NCI-H345 (cell line): ENCODE measurements around the gene RBM14.
"Not testable (repeated sequence)": the region's sequence is repeated elsewhere in the genome, so short reads cannot be mapped to it uniquely, and the experiment has no call there.

Experiments used
- DNase-seq: peaks from one replicate; lab custom pipeline; 2025; lab: John Stamatoyannopoulos, UW

RBM14 gene, protein sequence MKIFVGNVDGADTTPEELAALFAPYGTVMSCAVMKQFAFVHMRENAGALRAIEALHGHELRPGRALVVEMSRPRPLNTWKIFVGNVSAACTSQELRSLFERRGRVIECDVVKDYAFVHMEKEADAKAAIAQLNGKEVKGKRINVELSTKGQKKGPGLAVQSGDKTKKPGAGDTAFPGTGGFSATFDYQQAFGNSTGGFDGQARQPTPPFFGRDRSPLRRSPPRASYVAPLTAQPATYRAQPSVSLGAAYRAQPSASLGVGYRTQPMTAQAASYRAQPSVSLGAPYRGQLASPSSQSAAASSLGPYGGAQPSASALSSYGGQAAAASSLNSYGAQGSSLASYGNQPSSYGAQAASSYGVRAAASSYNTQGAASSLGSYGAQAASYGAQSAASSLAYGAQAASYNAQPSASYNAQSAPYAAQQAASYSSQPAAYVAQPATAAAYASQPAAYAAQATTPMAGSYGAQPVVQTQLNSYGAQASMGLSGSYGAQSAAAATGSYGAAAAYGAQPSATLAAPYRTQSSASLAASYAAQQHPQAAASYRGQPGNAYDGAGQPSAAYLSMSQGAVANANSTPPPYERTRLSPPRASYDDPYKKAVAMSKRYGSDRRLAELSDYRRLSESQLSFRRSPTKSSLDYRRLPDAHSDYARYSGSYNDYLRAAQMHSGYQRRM

DNA sequence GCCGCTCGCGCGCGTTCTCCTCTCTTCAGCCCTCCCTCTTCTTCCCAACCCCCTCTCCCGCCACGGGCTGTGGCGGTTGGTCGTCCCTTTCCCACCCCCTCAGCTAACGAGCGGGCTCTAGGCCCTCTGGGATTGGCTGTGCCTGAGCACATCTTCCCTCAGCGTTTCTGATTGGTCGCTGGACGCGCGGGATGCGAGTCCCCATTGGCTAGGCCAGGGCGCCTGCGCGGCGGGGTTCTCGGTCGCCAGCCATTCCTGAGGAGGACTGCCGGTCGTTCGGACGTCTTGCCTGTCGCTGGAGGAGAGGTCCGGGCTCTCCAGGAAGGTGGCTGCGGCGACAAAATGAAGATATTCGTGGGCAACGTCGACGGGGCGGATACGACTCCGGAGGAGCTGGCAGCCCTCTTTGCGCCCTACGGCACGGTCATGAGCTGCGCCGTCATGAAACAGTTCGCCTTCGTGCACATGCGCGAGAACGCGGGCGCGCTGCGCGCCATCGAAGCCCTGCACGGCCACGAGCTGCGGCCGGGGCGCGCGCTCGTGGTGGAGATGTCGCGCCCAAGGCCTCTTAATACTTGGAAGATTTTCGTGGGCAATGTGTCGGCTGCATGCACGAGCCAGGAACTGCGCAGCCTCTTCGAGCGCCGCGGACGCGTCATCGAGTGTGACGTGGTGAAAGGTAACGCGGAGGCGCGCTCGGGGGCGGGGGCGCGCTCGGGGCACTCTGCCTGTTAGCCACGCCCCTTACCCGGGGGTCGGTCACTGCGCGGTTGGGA lies at the start of gene RBM14:
Gene RBM14, plus strand, starts transcription at position 252 of the 776 bp plus-strand sequence. Its CDS starts 91 bp downstream, at position 343.
- DNase-seq, result peak; percentile 99

DNA sequence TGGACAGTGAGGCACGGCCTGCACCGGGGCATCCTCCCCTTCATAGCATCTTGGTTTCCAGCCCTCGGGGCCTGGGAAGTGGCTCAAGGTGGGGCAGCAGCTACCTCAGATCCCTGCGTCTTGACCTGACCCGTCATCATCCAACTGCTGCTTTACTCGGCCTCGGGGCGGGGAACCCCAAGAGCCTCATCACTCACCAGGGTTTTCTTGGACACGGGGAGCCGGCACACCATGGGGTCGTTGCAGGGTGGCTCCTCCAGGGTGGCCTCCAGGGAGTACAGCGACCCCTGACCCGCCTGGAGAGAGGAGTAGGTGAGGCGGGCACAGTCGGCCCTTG lies 48.7 kb upstream of the RBM14 start:
- no peak for DNase-seq

DNA sequence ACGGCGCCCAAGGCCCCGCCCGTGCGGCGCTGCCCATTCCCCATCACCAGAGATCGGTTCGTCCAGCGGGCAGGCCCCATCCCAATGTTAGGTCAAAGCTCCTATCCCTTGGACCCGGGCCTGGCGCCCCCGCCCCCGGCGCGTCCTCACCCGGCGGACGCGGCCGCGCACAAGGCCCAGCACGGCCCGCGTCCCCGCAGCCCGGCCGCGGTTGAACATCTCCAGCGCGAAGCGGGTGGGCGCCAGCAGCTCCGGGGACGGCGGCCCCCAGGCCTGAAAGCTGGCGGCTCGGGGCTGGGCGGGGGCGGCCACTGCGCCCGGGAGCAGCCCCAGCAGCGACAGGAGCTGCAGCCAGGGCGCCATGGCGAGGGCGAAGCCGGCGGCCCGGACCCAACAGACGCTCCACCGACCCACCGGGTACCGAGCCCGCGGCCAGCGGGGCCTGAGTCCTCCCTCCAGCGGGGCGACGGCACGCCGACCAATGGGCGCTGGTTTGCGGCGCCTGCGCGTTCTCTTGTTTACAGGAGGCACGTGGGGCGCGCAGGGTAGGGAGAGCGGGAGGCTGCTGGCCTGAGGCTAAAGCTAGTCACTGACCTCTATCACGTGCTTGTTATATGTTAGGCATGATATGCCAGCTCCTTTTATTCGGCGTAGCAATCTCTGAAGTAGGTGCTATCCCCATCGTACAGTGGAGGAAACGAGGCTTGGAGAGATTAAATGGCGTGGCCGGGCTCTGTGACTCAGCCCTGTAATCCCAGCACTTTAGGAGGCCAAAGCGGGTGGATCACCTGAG lies 48.1 kb upstream of the RBM14 start, which contains the start of gene CTSF:
Gene CTSF, minus strand, starts transcription at position 483 of the 793 bp plus-strand sequence. Its CDS starts 120 bp downstream, at position 363.
- DNase-seq, result peak; percentile 71

DNA sequence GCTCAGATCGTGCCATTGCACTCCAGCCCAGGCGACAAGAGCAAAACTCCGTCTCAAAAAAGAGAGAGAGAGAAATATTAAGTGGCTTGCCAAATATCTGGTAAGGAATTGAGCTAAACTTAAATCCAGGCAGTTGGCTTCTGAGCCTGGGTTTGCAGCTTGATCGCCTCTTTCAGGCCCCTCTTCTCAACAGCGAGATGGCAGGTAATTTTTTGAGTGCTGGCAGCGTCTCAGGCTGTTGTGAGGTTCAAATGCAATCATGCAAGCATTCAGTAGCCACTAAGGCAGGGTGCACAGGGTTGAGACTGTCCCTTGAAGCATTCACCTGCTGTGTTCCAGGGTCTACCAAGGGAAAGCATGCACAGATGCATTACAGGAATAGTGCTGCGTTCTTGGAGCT lies 47.4 kb upstream of the RBM14 start:
- DNase-seq, result no peak

DNA sequence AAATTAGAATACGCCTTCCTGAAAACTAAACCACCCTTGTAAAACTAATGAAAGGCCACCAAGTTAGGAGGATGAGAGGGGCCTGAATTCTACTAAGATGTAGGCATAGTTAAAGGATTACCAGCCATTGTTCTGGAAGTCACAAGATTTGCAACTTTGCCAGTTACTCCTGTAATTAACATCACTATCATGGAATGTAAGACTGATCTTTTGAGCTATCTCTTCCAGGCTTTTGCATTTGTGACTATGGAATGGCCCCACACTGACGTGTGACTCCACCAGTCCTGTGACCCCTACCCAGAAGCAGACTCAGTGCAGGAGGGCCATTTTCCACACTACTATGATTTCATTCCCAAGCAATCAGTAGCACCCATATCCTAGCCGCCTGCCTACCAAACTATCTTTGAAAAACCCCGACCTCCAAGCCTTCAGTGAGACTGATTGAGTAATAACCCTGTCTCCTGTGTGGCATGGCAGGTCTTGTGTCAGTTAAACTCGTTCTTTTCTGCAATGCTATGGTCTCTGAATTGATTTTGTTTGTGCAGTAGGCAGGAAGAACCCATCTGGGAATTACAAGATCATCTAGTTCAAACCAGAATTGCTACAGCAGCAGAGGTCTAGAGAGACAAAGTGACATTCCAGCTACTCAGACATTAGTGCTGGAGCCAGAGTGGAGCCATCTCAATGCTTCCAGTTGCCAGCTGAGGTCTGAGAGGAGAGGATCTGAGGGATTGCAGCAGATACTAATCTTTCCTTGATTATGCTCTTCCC lies 46.2 kb upstream of the RBM14 start:
- no peak for DNase-seq

DNA sequence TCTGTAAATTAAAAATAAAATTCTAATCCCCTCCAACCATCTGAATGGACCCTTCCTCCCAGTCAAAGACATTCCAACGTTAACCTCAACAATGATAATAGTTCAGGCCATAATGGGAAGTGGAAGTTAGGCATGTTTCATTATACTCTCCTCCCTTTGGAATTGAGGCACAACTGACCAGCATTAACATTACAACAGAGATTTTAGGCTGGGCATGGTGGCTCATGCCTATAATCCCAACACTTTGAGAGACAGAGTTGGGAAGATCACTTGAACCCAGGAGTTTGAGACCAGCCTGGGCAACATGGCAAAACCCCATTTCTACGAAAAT lies 45.6 kb upstream of the RBM14 start:
- DNase-seq, result no peak

DNA sequence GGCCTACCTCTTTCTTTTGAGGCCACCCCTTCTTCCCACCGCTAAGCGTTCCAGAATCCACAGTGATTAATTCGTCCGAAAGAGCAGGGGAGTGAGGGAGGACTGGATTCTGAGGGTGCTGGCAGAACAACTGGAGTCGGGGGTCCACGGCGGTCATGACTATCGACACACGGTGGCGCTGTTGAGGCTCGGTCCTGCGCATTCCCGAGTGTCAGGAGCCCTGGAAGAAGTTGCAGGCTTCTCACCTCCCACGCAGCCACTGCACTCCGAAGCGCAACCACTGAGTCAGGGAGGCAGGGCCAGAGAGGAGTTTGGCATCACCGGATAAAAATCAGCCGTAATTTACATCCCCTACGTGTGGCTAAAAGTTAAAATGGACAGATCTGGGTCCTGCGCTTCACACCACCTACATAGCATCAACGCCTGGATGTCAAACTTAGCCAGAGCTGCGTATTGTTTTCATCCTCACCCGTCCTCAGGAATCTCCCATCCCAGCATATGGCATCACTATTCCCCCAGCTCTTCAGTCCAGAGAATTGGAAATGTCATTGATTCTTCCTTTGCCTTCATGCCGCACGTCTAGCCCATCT lies 37.3 kb upstream of the RBM14 start:
- peak; percentile 54 for DNase-seq

DNA sequence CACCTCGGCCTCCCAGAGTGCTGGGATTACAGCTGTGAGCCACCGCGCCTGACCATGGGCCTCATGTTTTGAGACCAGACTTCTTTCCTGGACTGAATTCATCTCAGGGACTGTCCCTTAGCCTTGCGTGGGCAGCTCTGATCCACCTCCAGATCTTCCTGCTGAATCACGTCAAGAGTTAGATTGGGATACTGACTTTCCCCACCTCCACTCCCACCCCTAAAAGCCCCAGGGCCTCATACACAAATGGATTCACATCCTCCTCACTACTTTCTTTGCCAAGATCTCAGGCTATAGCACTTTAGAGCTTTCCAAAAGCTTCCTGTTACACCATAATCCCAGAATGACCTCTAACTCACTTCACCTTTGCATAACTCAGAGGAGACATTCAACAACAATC lies 35.6 kb upstream of the RBM14 start:
- DNase-seq, result no peak

DNA sequence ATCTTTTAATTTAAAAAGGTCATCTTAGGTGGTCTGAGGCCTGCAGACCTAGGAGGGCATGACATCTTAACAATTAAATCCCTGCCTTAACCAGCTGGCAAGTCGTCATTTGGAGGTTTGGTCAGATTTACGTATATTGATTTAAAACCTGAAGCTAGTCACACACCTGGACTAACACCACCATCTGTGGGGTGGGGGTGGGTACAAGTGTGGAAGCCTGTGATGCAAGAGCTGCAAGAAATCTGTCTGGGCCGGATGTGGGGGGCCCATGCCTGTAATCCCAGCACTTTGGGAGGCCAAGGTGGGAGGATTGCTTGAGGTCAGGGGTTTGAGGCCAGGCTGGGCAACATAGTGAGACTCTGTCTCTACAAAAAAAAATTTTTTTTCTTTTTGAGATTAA lies 35.2 kb upstream of the RBM14 start:
- no peak for DNase-seq

DNA sequence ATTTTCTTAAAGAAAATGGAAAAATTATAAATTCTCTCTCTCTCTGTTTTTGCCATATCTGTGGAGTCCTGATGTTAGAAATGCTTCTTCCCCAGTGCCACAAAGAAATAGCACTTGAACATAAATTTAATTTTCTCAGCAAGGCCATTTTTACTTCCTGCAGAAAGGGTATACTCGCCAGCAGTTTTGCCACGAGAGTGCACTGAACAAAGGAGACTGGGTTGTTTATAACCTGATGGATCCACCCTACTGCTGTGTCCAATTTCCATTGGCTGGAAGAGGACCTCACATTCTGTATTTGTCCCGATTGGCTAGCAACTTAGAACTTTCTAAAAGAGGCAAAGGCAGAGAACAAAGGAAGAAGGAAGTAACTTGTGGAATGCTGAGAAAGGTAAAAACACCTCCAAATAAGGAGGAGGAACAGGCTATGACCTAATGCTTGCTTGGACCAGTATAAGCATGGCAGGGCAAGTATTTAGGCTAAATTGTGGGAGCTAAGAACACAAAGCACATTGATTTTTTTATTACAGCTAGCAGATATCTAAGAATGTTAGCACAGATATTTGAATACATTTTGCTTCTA lies 33.8 kb upstream of the RBM14 start:
- not testable (repeated sequence) for DNase-seq

DNA sequence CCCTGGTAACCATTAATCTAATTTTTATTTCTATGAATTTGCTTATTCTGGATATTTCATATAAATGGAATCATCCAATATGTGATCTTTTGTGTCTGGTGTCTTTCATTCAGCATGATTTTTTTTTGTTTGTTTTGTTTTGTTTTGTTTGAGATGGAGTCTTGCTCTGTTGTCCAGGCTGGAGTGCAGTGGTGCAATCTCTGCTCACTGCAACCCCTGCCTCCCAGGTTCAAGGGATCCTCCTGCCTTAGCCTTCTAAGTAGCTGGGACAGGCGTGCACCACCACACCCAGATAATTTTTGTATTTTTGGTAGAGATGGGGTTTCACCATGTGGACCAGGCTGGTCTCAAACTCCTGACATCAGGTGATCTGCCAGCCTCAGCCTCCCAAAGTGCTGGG lies 31.0 kb upstream of the RBM14 start:
- DNase-seq, result not testable (repeated sequence)

DNA sequence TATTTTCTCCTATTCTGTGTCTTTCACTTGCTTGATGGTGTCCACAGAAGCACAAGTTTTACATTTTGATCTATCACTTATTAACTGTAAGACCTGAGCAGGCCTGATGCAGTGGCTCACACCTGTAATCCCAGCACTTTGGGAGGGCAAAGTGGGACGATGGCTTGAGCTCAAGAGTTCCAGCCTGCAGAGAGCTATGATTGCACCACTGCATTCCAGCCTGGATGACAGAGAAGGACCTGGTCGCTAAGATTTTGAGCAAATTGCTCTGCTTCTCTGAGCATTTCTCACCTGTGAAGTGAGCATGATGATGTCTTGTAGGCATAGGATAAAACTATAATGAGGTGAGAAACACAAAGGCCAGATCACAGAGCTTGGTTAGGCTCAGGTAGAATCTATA lies 30.3 kb upstream of the RBM14 start:
- no peak for DNase-seq

DNA sequence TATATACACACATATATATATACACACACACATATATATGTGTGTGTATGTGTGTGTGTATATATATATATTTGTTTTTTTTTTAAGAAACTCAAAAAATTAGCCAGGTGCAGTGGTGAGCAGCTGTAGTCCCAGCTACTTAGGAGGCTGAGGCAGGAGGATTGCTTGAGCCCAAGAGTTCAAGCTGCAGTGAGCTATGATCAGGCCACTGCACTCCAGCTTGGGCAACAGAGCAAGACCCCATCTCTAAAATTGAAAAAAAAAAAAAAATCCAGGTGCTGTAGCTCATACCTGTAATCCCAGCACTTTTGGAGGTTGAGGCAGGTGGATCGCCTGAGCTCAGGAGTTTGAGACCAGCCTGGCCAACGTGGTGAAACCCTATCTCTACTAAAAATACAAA lies 27.1 kb upstream of the RBM14 start:
- DNase-seq, result not testable (repeated sequence)

DNA sequence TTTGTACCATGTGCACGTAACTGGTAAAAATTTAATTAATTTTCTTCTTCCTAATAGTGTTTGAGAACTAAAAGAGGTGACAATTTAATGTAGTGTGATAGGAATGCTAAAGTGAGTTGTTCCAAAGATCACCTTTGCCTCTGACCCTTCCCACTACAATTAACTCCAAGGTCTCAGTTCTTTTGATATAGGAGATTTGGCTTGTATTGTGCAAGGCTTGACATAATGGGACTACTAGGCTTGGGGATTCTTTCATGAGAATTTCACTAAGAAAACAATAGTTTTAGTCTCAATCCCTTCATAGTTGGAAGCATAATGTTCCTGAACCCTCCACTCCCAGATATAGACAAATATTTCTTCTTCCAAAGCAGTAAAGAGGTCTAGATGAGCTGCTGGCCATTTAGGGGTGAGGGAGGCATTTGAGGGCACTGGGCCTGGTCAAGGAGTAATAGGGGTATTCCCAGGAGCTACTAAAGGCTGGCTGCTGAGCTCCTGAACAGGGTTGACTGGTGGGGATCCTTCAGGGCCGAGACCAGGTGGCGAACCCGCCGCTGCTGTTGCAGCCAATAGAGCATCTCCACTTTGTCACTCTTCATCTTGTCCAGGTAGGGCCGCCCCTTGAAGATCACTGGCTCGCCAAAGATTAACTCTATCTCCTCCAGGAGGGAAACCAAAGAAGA lies 26.3 kb upstream of the RBM14 start:
- no peak for DNase-seq

DNA sequence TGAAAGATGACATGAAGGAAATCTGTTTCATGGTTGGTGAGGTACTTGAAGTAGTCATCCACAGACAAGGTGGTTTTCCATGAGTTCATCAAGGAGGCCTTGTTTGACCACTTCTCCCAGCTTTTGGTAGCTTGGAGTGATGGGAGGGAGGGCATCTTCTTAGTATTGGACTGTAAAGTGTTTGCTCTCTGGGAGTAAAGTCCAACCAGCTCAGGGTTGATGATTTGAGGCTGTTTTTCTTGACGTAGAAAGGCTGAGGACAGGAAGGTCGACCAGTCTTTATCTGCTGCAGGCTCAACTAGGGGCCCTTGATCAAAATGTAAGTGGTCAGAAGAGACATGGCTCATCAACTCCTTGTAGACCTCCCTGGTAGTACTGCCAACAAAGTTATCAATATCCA lies 25.3 kb upstream of the RBM14 start:
- no peak for DNase-seq

DNA sequence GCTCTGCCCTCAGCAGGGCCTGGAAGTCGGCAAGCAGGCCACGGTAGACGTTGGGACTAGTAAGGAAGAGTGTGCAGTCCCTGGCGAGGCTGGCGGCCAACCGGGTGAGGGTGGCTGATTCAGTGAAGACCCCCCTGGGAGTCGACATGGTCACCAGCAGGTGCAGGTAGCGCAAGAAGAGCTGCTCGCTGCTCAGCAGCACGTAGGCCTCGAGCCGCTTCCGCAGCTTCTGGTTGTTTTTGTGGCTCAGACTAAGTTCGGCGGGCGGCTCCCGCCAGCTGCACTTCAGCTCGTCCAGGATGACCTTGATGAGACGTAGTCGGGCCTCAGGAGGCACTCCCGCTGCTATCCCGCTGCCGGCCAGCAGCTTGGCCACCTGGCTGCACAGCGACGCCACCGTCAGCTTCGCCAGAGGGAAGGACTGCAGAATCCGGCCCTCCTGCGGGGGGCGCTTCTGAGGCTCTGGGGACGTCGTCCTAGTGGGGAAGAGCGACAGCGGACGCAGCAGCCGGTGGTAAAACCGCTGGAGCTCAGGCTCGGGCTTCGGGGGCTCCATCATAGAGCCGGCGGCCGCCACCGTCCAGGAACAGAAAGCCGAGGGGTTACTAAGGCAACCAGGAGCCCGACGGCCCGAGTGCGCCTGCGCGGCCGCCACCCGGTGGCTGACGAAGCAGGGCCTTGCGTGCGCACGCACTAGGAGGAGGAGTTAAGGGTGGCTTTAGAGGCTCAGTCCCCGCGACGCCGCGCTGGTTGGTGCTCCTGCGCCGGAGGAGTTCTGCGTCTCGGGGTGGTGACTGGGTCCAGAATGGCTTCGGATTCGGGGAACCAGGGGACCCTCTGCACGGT lies 23.8 kb upstream of the RBM14 start, which contains the start of the genes CCDC87 and CCS:
Gene CCDC87, minus strand, starts transcription at position 607 of the 846 bp plus-strand sequence. Its CDS starts 48 bp downstream, at position 559.
Gene CCS, plus strand, starts transcription at position 729 of the 846 bp plus-strand sequence. Its CDS starts 77 bp downstream, at position 806.
- DNase-seq, result peak; percentile 96

DNA sequence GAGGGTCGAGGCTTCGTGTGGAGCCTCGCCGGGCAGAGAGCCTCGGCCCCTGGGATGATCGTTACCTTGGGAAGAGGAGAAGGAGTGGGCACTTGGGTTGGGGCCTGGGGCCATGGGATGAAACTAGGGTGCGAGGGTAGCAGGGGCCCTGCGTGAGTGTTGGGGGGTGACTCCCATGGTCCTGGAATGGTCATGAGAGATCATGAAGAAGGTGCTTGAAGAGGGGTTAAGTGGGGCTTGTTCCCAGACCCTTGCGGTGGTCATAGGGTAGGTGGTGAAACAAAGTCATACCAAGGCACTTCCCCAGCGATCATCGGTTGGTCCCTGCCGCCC lies 23.2 kb upstream of the RBM14 start:
- DNase-seq, result no peak

DNA sequence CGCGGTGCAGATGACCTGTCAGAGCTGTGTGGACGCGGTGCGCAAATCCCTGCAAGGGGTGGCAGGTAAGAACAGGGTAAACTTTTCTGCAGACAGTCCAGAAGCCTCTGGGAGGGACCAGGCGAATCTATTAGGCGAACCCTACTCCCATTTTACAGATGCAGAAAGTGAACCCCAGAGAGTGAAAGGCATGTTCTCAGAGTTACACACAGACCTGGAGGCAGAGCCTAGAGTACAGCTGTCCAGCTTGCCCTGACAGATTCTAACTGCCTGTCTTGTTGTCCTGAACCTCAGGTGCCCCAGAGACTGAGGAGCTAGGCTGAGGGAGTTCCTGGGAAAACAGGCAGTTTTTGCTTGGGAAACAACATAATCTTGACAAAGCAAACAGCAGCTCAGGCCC lies 22.8 kb upstream of the RBM14 start:
- DNase-seq, result no peak
